H1 (cell line): Measurements from ENCODE around the gene C1QL1. TPM values are rescaled to one million over a fixed set of nuclear protein-coding genes. Genes with fewer than 3 reads are reported as not detected.

Source experiments
- CTCF ChIA-PET: fragments of 300-600 bp; sonication (Branson Sonifier 250); formaldehyde crosslinking; loops from one replicate; lab custom pipeline; 2021; ENCODE audit not compliant: partially characterized antibody; lab: Charles Lee
- POLR2A ChIA-PET: fragments of 300-600 bp; sonication (Branson Sonifier 250); formaldehyde crosslinking; loops from one replicate; lab custom pipeline; 2021; ENCODE audit warnings: inconsistent platforms; ENCODE audit not compliant: partially characterized antibody; lab: Charles Lee
- DNase-seq, 2 experiments: peaks; one replicate each; pipeline versions ENCODE4 v3.0.0 to v3.0.0-alpha.2; 2010 to 2022; ENCODE audit warnings: low spot score in 2 of 2, low read depth in 1 of 2, mixed read lengths in 1 of 2
- FAIRE-seq: peaks from 2 replicates; lab custom pipeline; 2011; peaks lifted over from hg19 to GRCh38; lab: Jason Lieb, UNC
- H2AFZ ChIP-seq: 2 replicates; pipeline ENCODE4 v1.8.1; 2012; ENCODE audit warnings: low read length, inconsistent platforms
- H2AK5ac ChIP-seq: 2 replicates; pipeline ENCODE4 v1.6.1; 2013; ENCODE audit warnings: low read depth, low read length
- H2BK120ac ChIP-seq: replicated peaks from 2 replicates; pipeline ENCODE3; 2013; ENCODE audit warnings: low read depth, low read length, inconsistent platforms
- H2BK12ac ChIP-seq: 2 replicates; pipeline ENCODE4 v1.6.1; 2013; ENCODE audit warnings: low read depth, low read length
- H2BK15ac ChIP-seq: 2 replicates; pipeline ENCODE4 v1.6.1; 2013; ENCODE audit warnings: low read length
- H2BK20ac ChIP-seq: 2 replicates; pipeline ENCODE4 v1.6.1; 2013; ENCODE audit warnings: low read length
- H2BK5ac ChIP-seq: 2 replicates; pipeline ENCODE4 v1.6.1; 2013; ENCODE audit warnings: low read depth, low read length
- H3K14ac ChIP-seq: 2 replicates; pipeline ENCODE4 v1.6.1; 2013; ENCODE audit warnings: inconsistent platforms; ENCODE audit not compliant: insufficient read length
- H3K18ac ChIP-seq: 2 replicates; pipeline ENCODE4 v1.6.1; 2013; ENCODE audit warnings: low read length; ENCODE audit errors: extremely low read depth
- H3K23ac ChIP-seq: 2 replicates; pipeline ENCODE4 v1.6.1; 2013; ENCODE audit warnings: inconsistent platforms; ENCODE audit not compliant: insufficient read length
- H3K23me2 ChIP-seq: 2 replicates; pipeline ENCODE4 v1.6.1; 2013; ENCODE audit warnings: low read depth, low read length
- H3K27ac ChIP-seq: 2 replicates; pipeline ENCODE4 v1.6.1; 2011; ENCODE audit warnings: low read depth, low read length, inconsistent platforms
- H3K27me3 ChIP-seq, 4 experiments: replicated peaks in 1 of 4; 1 replicate in 1 of 4; 2 replicates in 3 of 4; pipeline versions ENCODE4 v1.6.1 to v1.8.1; 2011 to 2013; ENCODE audit warnings: low read length in 3 of 4, mild to moderate bottlenecking in 3 of 4, inconsistent platforms in 2 of 4, mixed read lengths in 2 of 4, moderate library complexity in 1 of 4; ENCODE audit not compliant: control insufficient read depth in 3 of 4, insufficient read depth in 3 of 4; ENCODE audit errors: extremely low read depth in 1 of 4
- H3K36me3 ChIP-seq, 4 experiments: 2 replicates each; pipeline versions ENCODE4 v1.6.1 to v1.8.1; 2011 to 2013; ENCODE audit warnings: mild to moderate bottlenecking in 4 of 4, low read length in 3 of 4, moderate library complexity in 2 of 4, control low read depth in 1 of 4, inconsistent platforms in 1 of 4; ENCODE audit not compliant: insufficient read depth in 4 of 4, control insufficient read depth in 2 of 4
- H3K4ac ChIP-seq: replicated peaks from 2 replicates; pipeline ENCODE3; 2013; ENCODE audit warnings: low read length, low read depth, mixed read lengths, inconsistent platforms; ENCODE audit not compliant: insufficient read length
- H3K4me1 ChIP-seq, 4 experiments: replicated peaks in 1 of 4; 1 replicate in 1 of 4; 2 replicates in 3 of 4; pipeline versions ENCODE4 v1.6.1 to v1.8.1; 2011 to 2013; ENCODE audit warnings: low read length in 3 of 4, inconsistent platforms in 2 of 4, mixed read lengths in 1 of 4; ENCODE audit not compliant: insufficient read depth in 4 of 4, control insufficient read depth in 3 of 4
- H3K4me2 ChIP-seq, 2 experiments: 2 replicates each; pipeline versions ENCODE4 v1.6.1 to v1.8.1; 2011 to 2013; ENCODE audit warnings: low read depth in 2 of 2, low read length in 2 of 2, control low read depth in 1 of 2, inconsistent platforms in 1 of 2, mild to moderate bottlenecking in 1 of 2; ENCODE audit not compliant: insufficient read depth in 1 of 2
- H3K4me3 ChIP-seq, 4 experiments: fragments of 200-600, 300-600 bp in 1 of 4; sonication (generic), shearing (Covaris generic), sonication (Bioruptor Twin) in 1 of 4; 2 replicates each; pipeline versions ENCODE4 v1.5.1 to v1.8.1; 2011 to 2016; ENCODE audit warnings: low read length in 4 of 4, low read depth in 3 of 4, control low read depth in 2 of 4, inconsistent platforms in 2 of 4, mild to moderate bottlenecking in 2 of 4, mixed read lengths in 1 of 4, moderate library complexity in 1 of 4; ENCODE audit not compliant: insufficient read depth in 2 of 4; ENCODE audit errors: extremely low read depth in 1 of 4
- H3K56ac ChIP-seq: replicated peaks from 2 replicates; pipeline ENCODE3; 2013; ENCODE audit warnings: low read depth, mild to moderate bottlenecking, mixed read lengths, low read length, inconsistent platforms; ENCODE audit not compliant: insufficient read length
- H3K79me1 ChIP-seq: 2 replicates; pipeline ENCODE4 v1.6.1; 2013; ENCODE audit warnings: low read depth, low read length, control low read depth
- H3K79me2 ChIP-seq, 2 experiments: 2 replicates each; pipeline versions ENCODE4 v1.6.1 to v1.8.1; 2012 to 2013; ENCODE audit warnings: low read length in 2 of 2, mild to moderate bottlenecking in 2 of 2, inconsistent platforms in 1 of 2; ENCODE audit not compliant: insufficient read depth in 2 of 2, control insufficient read depth in 1 of 2
- H3K9ac ChIP-seq, 4 experiments: replicated peaks in 1 of 4; 1 replicate in 1 of 4; 2 replicates in 3 of 4; pipeline versions ENCODE4 v1.6.1 to v1.8.1; 2011 to 2013; ENCODE audit warnings: low read depth in 3 of 4, low read length in 3 of 4, control low read depth in 2 of 4, mild to moderate bottlenecking in 2 of 4, moderate library complexity in 2 of 4, inconsistent platforms in 1 of 4; ENCODE audit errors: extremely low read depth in 1 of 4
- H3K9me3 ChIP-seq, 2 experiments: 2 replicates each; pipeline versions ENCODE4 v1.6.1 to v1.8.1; 2012 to 2013; ENCODE audit warnings: mild to moderate bottlenecking in 2 of 2, moderate library complexity in 2 of 2, control low read depth in 1 of 2, inconsistent platforms in 1 of 2, low read depth in 1 of 2, low read length in 1 of 2, mixed read lengths in 1 of 2; ENCODE audit not compliant: insufficient read depth in 2 of 2
- H4K20me1 ChIP-seq, 2 experiments: replicated peaks in 1 of 2; 2 replicates each; pipeline versions ENCODE3 to v1.8.1; 2011 to 2013; ENCODE audit warnings: inconsistent platforms in 2 of 2, low read length in 2 of 2, mild to moderate bottlenecking in 1 of 2; ENCODE audit not compliant: insufficient read depth in 2 of 2, control insufficient read depth in 1 of 2
- H4K5ac ChIP-seq: 2 replicates; pipeline ENCODE4 v1.6.1; 2013; ENCODE audit warnings: low read length, low read depth, mixed read lengths, inconsistent platforms; ENCODE audit not compliant: insufficient read length
- H4K8ac ChIP-seq: 2 replicates; pipeline ENCODE4 v1.8.0; 2013; ENCODE audit warnings: mild to moderate bottlenecking, moderate library complexity, low read length, inconsistent platforms; ENCODE audit not compliant: insufficient read depth; ENCODE audit errors: extremely low read depth
- H4K91ac ChIP-seq: replicated peaks from 2 replicates; pipeline ENCODE3; 2013; ENCODE audit warnings: low read length, mixed read lengths, inconsistent platforms; ENCODE audit not compliant: insufficient read length
- BCL11A ChIP-seq, 2 experiments: IDR thresholded peaks; one replicate each; pipeline ENCODE4 v1.6.1; 2011; ENCODE audit warnings: low read depth in 2 of 2, low read length in 2 of 2, mild to moderate bottlenecking in 2 of 2
- CBX8 ChIP-seq: fragments of 300-800, 300-1000 bp; sonication (generic); IDR thresholded peaks from 2 replicates; pipeline ENCODE4 v1.7.1; 2016; ENCODE audit warnings: low read depth, low read length, borderline replicate concordance
- CTBP2 ChIP-seq: IDR thresholded peaks from 2 replicates; pipeline ENCODE4 v1.7.0; 2011; ENCODE audit warnings: borderline replicate concordance, mild to moderate bottlenecking, moderate library complexity, mixed read lengths, low read length; ENCODE audit not compliant: insufficient read depth, insufficient read length
- EP300 ChIP-seq, 2 experiments: IDR thresholded peaks; 1 replicate in 1 of 2; 2 replicates in 1 of 2; pipeline ENCODE4 v1.6.1; 2011 to 2012; ENCODE audit warnings: low read depth in 2 of 2, low read length in 2 of 2, mild to moderate bottlenecking in 2 of 2, borderline replicate concordance in 1 of 2, inconsistent platforms in 1 of 2, moderate library complexity in 1 of 2
- FOSL1 ChIP-seq: IDR thresholded peaks from 2 replicates; pipeline ENCODE4 v1.6.1; 2011; ENCODE audit warnings: mild to moderate bottlenecking, low read depth, low read length, moderate library complexity; ENCODE audit not compliant: insufficient read depth
- KDM1A ChIP-seq: fragments of 200-600, 300-600 bp; sonication (generic); IDR thresholded peaks from 2 replicates; pipeline ENCODE4 v1.7.1; 2016; ENCODE audit warnings: mild to moderate bottlenecking, low read length, borderline replicate concordance
- NANOG ChIP-seq: IDR thresholded peaks from 2 replicates; pipeline ENCODE4 v1.6.1; 2011; ENCODE audit warnings: low read length, low read depth, mild to moderate bottlenecking, inconsistent platforms; ENCODE audit not compliant: insufficient read depth, poor library complexity, severe bottlenecking
- NRF1 ChIP-seq: IDR thresholded peaks from 2 replicates; pipeline ENCODE4 v1.6.1; 2011; ENCODE audit warnings: mild to moderate bottlenecking, low read depth, low read length, improper control_type of control experiment
- POLR2A ChIP-seq, 2 experiments: IDR thresholded peaks; 1 replicate in 1 of 2; 2 replicates in 1 of 2; pipeline ENCODE4 v1.6.1; 2011; ENCODE audit warnings: low read depth in 2 of 2, low read length in 2 of 2, mild to moderate bottlenecking in 2 of 2; ENCODE audit errors: control extremely low read depth in 1 of 2
- POLR2AphosphoS5 ChIP-seq: IDR thresholded peaks from 2 replicates; pipeline ENCODE4 v1.6.1; 2011; ENCODE audit warnings: low read depth, low read length
- RAD21 ChIP-seq, 2 experiments: IDR thresholded peaks in 1 of 2; conservative IDR thresholded peaks in 1 of 2; 2 replicates each; pipeline ENCODE4 v1.6.1; 2011; ENCODE audit warnings: low read depth in 2 of 2, low read length in 2 of 2, improper control_type of control experiment in 1 of 2, inconsistent platforms in 1 of 2, mild to moderate bottlenecking in 1 of 2, moderate library complexity in 1 of 2
- SIRT6 ChIP-seq: IDR thresholded peaks from one replicate; pipeline ENCODE4 v1.7.1; 2012; ENCODE audit warnings: low read length, inconsistent platforms
- SP1 ChIP-seq: IDR thresholded peaks from 2 replicates; pipeline ENCODE4 v1.6.1; 2011; ENCODE audit warnings: low read depth, low read length
- TEAD4 ChIP-seq: IDR thresholded peaks from 2 replicates; pipeline ENCODE4 v1.6.1; 2012; ENCODE audit warnings: low read depth, low read length, inconsistent platforms, mixed read lengths
- WGBS, 2 experiments: shearing (Covaris generic) in 1 of 2; methylation state at CpG; one replicate each; pipeline versions ENCODE4 v1.1.6 to v1.1.7; 2013 to 2015; ENCODE audit warnings: low lambda C conversion rate in 2 of 2, mixed read lengths in 2 of 2, inconsistent platforms in 1 of 2, low coverage in 1 of 2, missing lambda C conversion rate in 1 of 2; ENCODE audit not compliant: insufficient replicate concordance in 2 of 2, insufficient coverage in 1 of 2, insufficient read length in 1 of 2; ENCODE audit errors: extremely low coverage in 1 of 2, missing lambda C conversion rate in 1 of 2; 5-methylcytosine and 5-hydroxymethylcytosine counted together
- polyA plus RNA-seq, 7 experiments: library from polyadenylated mRNA; depleted of rRNA in 3 of 7; stranded (reverse) in 5 of 7; unstranded in 2 of 7; fragments of >200 nt in 5 of 7; fragments of 200-250 nt in 2 of 7; gene quantifications; 1 replicate in 5 of 7; 2 replicates in 1 of 7; 4 replicates in 1 of 7; pipeline versions ENCODE4 v1.2.1 to v1.2.3, GENCODE V29; 2011 to 2013; ENCODE audit warnings: missing spikeins in 2 of 7, mixed read lengths in 2 of 7
- total RNA-seq: library from RNA; stranded (reverse); fragmentation: NEBNext Ultra II Directional; extraction: Animal tissue kit (Norgen Biotek cat#: 25700); gene quantifications from 2 replicates; pipeline ENCODE4 v1.2.1, GENCODE V29; 2021

C1QL1 gene
- total and polyA plus RNA-seq, 2 of the 8 experiments (the other 6 are each of a cell fraction or from before 2014, with no cell fraction given) = 7.6 to 10.5 TPM

DNA sequence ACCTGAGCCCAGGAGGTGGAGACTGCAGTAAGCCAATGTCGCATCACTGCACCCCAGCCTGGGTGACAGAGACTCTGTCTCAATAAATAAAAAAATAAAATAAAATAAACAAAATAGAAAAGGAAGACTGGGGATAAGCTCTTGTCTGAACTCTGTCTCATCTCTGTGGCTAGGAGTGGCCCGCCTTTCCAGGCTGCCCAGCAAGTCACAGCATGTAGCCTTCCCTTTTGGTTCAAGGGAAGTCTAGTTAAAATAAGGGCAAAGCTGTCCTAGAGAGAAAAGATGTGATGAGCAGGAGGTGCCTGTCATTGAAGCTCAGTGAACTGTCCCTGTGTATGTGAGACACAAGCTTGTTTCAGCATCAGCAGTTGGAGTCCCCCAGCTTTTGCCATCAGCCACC lies 50.1 kb downstream of the C1QL1 start:
- no peak overlapping the region for H3K27ac ChIP-seq
- H3K14ac ChIP-seq = no peak overlapping the region
- peaks cover 0 to 3% (median 1%) of the 10 kb centered on the region in 4 experiments; a peak in 4 of 7 replicates for H3K27me3 ChIP-seq
- no peak overlapping the region for H3K4me3 ChIP-seq
- H2BK15ac ChIP-seq = no peak overlapping the region
- H3K79me2 ChIP-seq = no peaks in the 10 kb centered on the region
- no peak overlapping the region for H3K56ac ChIP-seq
- ChIA-PET CTCF (interaction anchor here (0.7 to 13.0 kb wide), 15 partner anchors 9 to 181 kb away, joined by 3 to 243 read pairs (median 5); a partner anchor contains a TSS), POLR2A (interaction anchor here (1.6 to 1.7 kb wide), 3 partner anchors 13 to 231 kb away, joined by 4 to 8 read pairs (median 4); partner anchors contain the start of genes EFTUD2 and HEXIM1)
- no peak overlapping the region for H3K23ac ChIP-seq
- H2BK120ac ChIP-seq = no peak overlapping the region
- H2BK12ac ChIP-seq = 0 out of 2 replicates have a peak overlapping the region, but pooled peaks have one; percentile 27
- WGBS, 2 experiments = 89% methylated on average over 2 of the region's 2 CpGs; no CpG with 5 or more reads in 1 of the 2 experiments
- no peak overlapping the region for H3K4ac ChIP-seq
- no peak overlapping the region for H3K9ac ChIP-seq
- no peak overlapping the region for H3K18ac ChIP-seq
- H4K8ac ChIP-seq = no peak overlapping the region
- no peak overlapping the region for H4K5ac ChIP-seq
- H2BK20ac ChIP-seq = no peak overlapping the region
- H3K9me3 ChIP-seq = no peaks in the 10 kb centered on the region
- H4K91ac ChIP-seq = no peak overlapping the region
- H3K79me1 ChIP-seq = no peaks in the 10 kb centered on the region
- H3K4me2 ChIP-seq = no peak overlapping the region
- no peaks in the 10 kb centered on the region for H4K20me1 ChIP-seq
- FAIRE-seq (no peak), DNase-seq (no peak)
- H2AK5ac ChIP-seq = no peak overlapping the region
- peaks cover 6 to 15% (median 9%) of the 10 kb centered on the region in 4 experiments for H3K4me1 ChIP-seq
- no peaks in the 10 kb centered on the region for H3K36me3 ChIP-seq
- no peak overlapping the region for H2AFZ ChIP-seq
- H2BK5ac ChIP-seq = no peak overlapping the region
- no peaks in the 10 kb centered on the region; the same call in 1 of the 2 replicates for H3K23me2 ChIP-seq
- TF ChIP-seq POLR2AphosphoS5 (no peak), POLR2A (IDR thresholded peaks at IDR 0.05; ENCODE audit: control extremely low read depth in 1 of 2, low read depth in 2 of 2, low read length in 2 of 2) (no peak), FOSL1 (no peak), NRF1 (no peak), CTBP2 (no peak), NANOG (no peak), TEAD4 (no peak), EP300 (IDR thresholded peaks at IDR 0.05; ENCODE audit: borderline replicate concordance in 1 of 2, low read depth in 2 of 2, low read length in 2 of 2) (no peak), KDM1A (no peak), BCL11A (IDR thresholded peaks at IDR 0.05; ENCODE audit: low read depth in 2 of 2, low read length in 2 of 2) (no peak), SIRT6 (no peak), RAD21 (IDR thresholded peaks at IDR 0.05 in 1 of 2, conservative IDR thresholded peaks at IDR 0.05 in 1 of 2; ENCODE audit: low read depth in 2 of 2, low read length in 2 of 2) (no peak), SP1 (no peak), CBX8 (no peak)
